ENCODE measurements around the gene SCGN. TPM values are rescaled to one million over a fixed set of nuclear protein-coding genes. Genes with fewer than 3 reads are reported as not detected.
"Not testable (repeated sequence)": the region's sequence is repeated elsewhere in the genome, so short reads cannot be mapped to it uniquely, and the experiment has no call there.

Gene SCGN
- polyA plus RNA-seq, 1 experiment, result not detected

- ChIA-PET CTCF (no interaction called here), POLR2A (no interaction called here)
- no peak for DNase-seq (ENCODE audit: low read depth, low spot score)
- H3K27ac ChIP-seq (ENCODE audit: low read depth, low read length), result no peak overlapping the region
- no peak for TF ChIP-seq CTCF (IDR thresholded peaks at IDR 0.05; ENCODE audit: low read depth, low read length)
- H3K9me3 ChIP-seq (ENCODE audit: control insufficient read depth, insufficient read depth, low read length), result no peaks in the 10 kb centered on the region
- H3K4me3 ChIP-seq (ENCODE audit: low read depth, low read length), result no peak overlapping the region
- H3K27me3 ChIP-seq (ENCODE audit: control insufficient read depth, insufficient read depth, low read length), result no peaks in the 10 kb centered on the region
These were observed 95.5 kb downstream of the SCGN start for GRCh38 chr6:25747477-25747876.

- POLR2A ChIA-PET, result no interaction called here
- CTCF ChIA-PET, result no interaction called here
- Histone ChIP-seq H3K4me3 (ENCODE audit: low read depth, low read length) (no peak overlapping the region), H3K27ac (ENCODE audit: low read depth, low read length) (no peak overlapping the region), H3K9me3 (ENCODE audit: control insufficient read depth, insufficient read depth, low read length) (no peaks in the 10 kb centered on the region), H3K27me3 (ENCODE audit: control insufficient read depth, insufficient read depth, low read length) (no peaks in the 10 kb centered on the region)
- no peak for TF ChIP-seq CTCF (IDR thresholded peaks at IDR 0.05; ENCODE audit: low read depth, low read length)
- no peak for DNase-seq (ENCODE audit: low read depth, low spot score)
These were observed 96.0 kb downstream of the SCGN start for GRCh38 chr6:25748049-25748448.

- CTCF ChIA-PET; DNase-seq (ENCODE audit: low read depth, low spot score); H3K4me3 ChIP-seq (ENCODE audit: low read depth, low read length); POLR2A ChIA-PET; H3K27me3 ChIP-seq (ENCODE audit: control insufficient read depth, insufficient read depth, low read length); H3K9me3 ChIP-seq (ENCODE audit: control insufficient read depth, insufficient read depth, low read length); H3K27ac ChIP-seq (ENCODE audit: low read depth, low read length): not testable (repeated sequence)
These were observed 96.8 kb downstream of the SCGN start for GRCh38 chr6:25748601-25749517.

- H3K27me3 ChIP-seq (ENCODE audit: control insufficient read depth, insufficient read depth, low read length), result no peaks in the 10 kb centered on the region
- no peak overlapping the region for H3K27ac ChIP-seq (ENCODE audit: low read depth, low read length)
- POLR2A ChIA-PET, result no interaction called here
- no peak for DNase-seq (ENCODE audit: low read depth, low spot score)
- CTCF ChIA-PET, result interaction anchor here (0.5 kb wide), 1 partner anchor 471 kb away, joined by 8 read pairs; the partner anchor contains the start of gene CARMIL1
- H3K9me3 ChIP-seq (ENCODE audit: control insufficient read depth, insufficient read depth, low read length), result no peaks in the 10 kb centered on the region
- no peak for TF ChIP-seq CTCF (IDR thresholded peaks at IDR 0.05; ENCODE audit: low read depth, low read length)
- no peak overlapping the region for H3K4me3 ChIP-seq (ENCODE audit: low read depth, low read length)
These were observed 97.8 kb downstream of the SCGN start for GRCh38 chr6:25749837-25750236.

GRCh38 chr6:25750906-25751305, 98.9 kb downstream of the SCGN start:
- no peak for DNase-seq (ENCODE audit: low read depth, low spot score)
- ChIA-PET POLR2A (no interaction called here), CTCF (no interaction called here)
- H3K4me3 ChIP-seq (ENCODE audit: low read depth, low read length), result no peak overlapping the region
- H3K27ac ChIP-seq (ENCODE audit: low read depth, low read length), result no peak overlapping the region
- H3K27me3 ChIP-seq (ENCODE audit: control insufficient read depth, insufficient read depth, low read length), result no peaks in the 10 kb centered on the region
- H3K9me3 ChIP-seq (ENCODE audit: control insufficient read depth, insufficient read depth, low read length), result no peaks in the 10 kb centered on the region
- no peak for TF ChIP-seq CTCF (IDR thresholded peaks at IDR 0.05; ENCODE audit: low read depth, low read length)

Other genes with a start within 250 kb of the SCGN start
- gene SLC17A4, start 102.5 kb downstream of the SCGN start, polyA plus RNA-seq (2011; rRNA removed), result not detected in 2 replicates
- not detected in 2 replicates for gene SLC17A1, start 179.8 kb downstream of the SCGN start, polyA plus RNA-seq (2011; rRNA removed)
- gene SLC17A3, start 222.0 kb downstream of the SCGN start, polyA plus RNA-seq (2011; rRNA removed), result 0.04 TPM in 1 of 2 replicates, not detected in the other

All from AG04450 (cell line).